ENCODE results near the gene SDHC. TPM values are rescaled to one million over a fixed set of nuclear protein-coding genes. Genes with fewer than 3 reads are reported as not detected.
A peak's percentile ranks its signal among the peaks of the same experiment; 100 is the strongest.

Gene SDHC
- total RNA-seq, 2 experiments from 2014 or later, result 160 to 175 TPM

GRCh38 chr1:161378014-161378413, 63.8 kb downstream of the SDHC start:
- intact Hi-C loops (cut with micrococcal nuclease), result no loop called here
- Mint-ChIP-seq H3K9me3 (no peaks in the 10 kb centered on the region), H3K4me1 (ENCODE audit: low read depth) (peaks cover 3% of the 10 kb centered on the region), H3K4me3 (no peak overlapping the region), H3K36me3 (ENCODE audit: low read depth) (no peaks in the 10 kb centered on the region), H3K27me3 (no peaks in the 10 kb centered on the region), H3K27ac (no peak overlapping the region)
- CTCF ChIA-PET, result interaction anchor here (0.9 to 1.4 kb wide), 5 partner anchors 10 to 192 kb away, joined by 3 to 4 read pairs (median 3); partner anchors contain the start of genes CFAP126 and SDHC
- ATAC-seq, result no peak
- POLR2A ChIA-PET, result no interaction called here
- TF ChIP-seq CTCF (IDR thresholded peaks at IDR 0.05), result no peak
- no peak for DNase-seq

GRCh38 chr1:161379071-161379470, 64.9 kb downstream of the SDHC start:
- H3K4me3 Mint-ChIP-seq, result no peak overlapping the region
- ATAC-seq (no peak), DNase-seq (no peak)
- no peak overlapping the region for H3K27ac Mint-ChIP-seq
- intact Hi-C loops (cut with micrococcal nuclease), result no loop called here
- H3K4me1 Mint-ChIP-seq (ENCODE audit: low read depth), result peaks cover 3% of the 10 kb centered on the region
- H3K9me3 Mint-ChIP-seq, result no peaks in the 10 kb centered on the region
- TF ChIP-seq CTCF (IDR thresholded peaks at IDR 0.05), result no peak
- H3K36me3 Mint-ChIP-seq (ENCODE audit: low read depth), result no peaks in the 10 kb centered on the region
- ChIA-PET CTCF (interaction anchor here (1.2 to 1.4 kb wide), 3 partner anchors 10 to 187 kb away, joined by 3 to 4 read pairs (median 3); partner anchors contain the start of gene CFAP126), POLR2A (no interaction called here)
- no peaks in the 10 kb centered on the region for H3K27me3 Mint-ChIP-seq

GRCh38 chr1:161381707-161382106, 67.5 kb downstream of the SDHC start:
- intact Hi-C loops (cut with micrococcal nuclease), result loop anchor here (2.0 kb wide), 1 partner anchor 155 kb away; the partner anchor contains the start of gene TOMM40L
- ATAC-seq (no peak), DNase-seq (no peak)
- CTCF ChIA-PET, result interaction anchor here (0.6 to 8.0 kb wide), 53 partner anchors 10 to 408 kb away, joined by 3 to 165 read pairs (median 6); partner anchors contain the start of genes ADAMTS4, APOA2, CFAP126 and NDUFS2
- Mint-ChIP-seq H3K27me3 (no peaks in the 10 kb centered on the region), H3K4me3 (no peak overlapping the region), H3K9me3 (no peaks in the 10 kb centered on the region), H3K27ac (no peak overlapping the region), H3K36me3 (ENCODE audit: low read depth) (no peaks in the 10 kb centered on the region), H3K4me1 (ENCODE audit: low read depth) (peaks cover 9% of the 10 kb centered on the region)
- TF ChIP-seq CTCF (IDR thresholded peaks at IDR 0.05), result no peak
- POLR2A ChIA-PET, result interaction anchor here (1.0 to 2.2 kb wide), 3 partner anchors 154 to 179 kb away, joined by 4 to 7 read pairs (median 7); partner anchors contain the start of genes NDUFS2 and TOMM40L

GRCh38 chr1:161382214-161383019, 68.2 kb downstream of the SDHC start:
- H3K27ac Mint-ChIP-seq, result no peak overlapping the region
- ChIA-PET POLR2A (interaction anchor here (1.0 to 2.2 kb wide), 3 partner anchors 154 to 180 kb away, joined by 4 to 7 read pairs (median 7); partner anchors contain the start of genes NDUFS2 and TOMM40L), CTCF (interaction anchor here (0.6 to 8.0 kb wide), 60 partner anchors 8 to 1063 kb away, joined by 3 to 165 read pairs (median 6); partner anchors contain the start of genes ADAMTS4, APOA2, CFAP126 and NDUFS2)
- H3K4me1 Mint-ChIP-seq (ENCODE audit: low read depth), result peaks cover 16% of the 10 kb centered on the region
- ATAC-seq, result peak; percentile 87
- intact Hi-C loops (cut with micrococcal nuclease), result loop anchor here (2.0 kb wide), 1 partner anchor 156 kb away; the partner anchor contains the start of gene TOMM40L
- no peaks in the 10 kb centered on the region for H3K27me3 Mint-ChIP-seq
- H3K36me3 Mint-ChIP-seq (ENCODE audit: low read depth), result no peaks in the 10 kb centered on the region
- DNase-seq, result no peak
- no peaks in the 10 kb centered on the region for H3K9me3 Mint-ChIP-seq
- H3K4me3 Mint-ChIP-seq, result no peak overlapping the region
- peak; percentile 84 for TF ChIP-seq CTCF (IDR thresholded peaks at IDR 0.05)
